HG03039 (cell line): ENCODE data around the gene GSTP1.
"Not testable (repeated sequence)": the region's sequence is repeated elsewhere in the genome, so short reads cannot be mapped to it uniquely, and the experiment has no call there.

Experiments used
- ATAC-seq: cut with Tn5 transposase; IDR thresholded peaks from one replicate; pipeline ENCODE4 v1.9.1; 2021; ENCODE audit warnings: mild to moderate bottlenecking, moderate library complexity; ENCODE audit not compliant: unreplicated experiment

The GSTP1 gene

GRCh38 chr11:67613313-67613959 is 29.8 kb downstream of the GSTP1 start:
- no peak for ATAC-seq

- ATAC-seq, result no peak
Observed at GRCh38 chr11:67613960-67614715, 30.5 kb downstream of the GSTP1 start.

GRCh38 chr11:67614730-67615714 is 31.4 kb downstream of the GSTP1 start:
- no peak for ATAC-seq

GRCh38 chr11:67615728-67616430 is 32.3 kb downstream of the GSTP1 start:
- no peak for ATAC-seq

DNA sequence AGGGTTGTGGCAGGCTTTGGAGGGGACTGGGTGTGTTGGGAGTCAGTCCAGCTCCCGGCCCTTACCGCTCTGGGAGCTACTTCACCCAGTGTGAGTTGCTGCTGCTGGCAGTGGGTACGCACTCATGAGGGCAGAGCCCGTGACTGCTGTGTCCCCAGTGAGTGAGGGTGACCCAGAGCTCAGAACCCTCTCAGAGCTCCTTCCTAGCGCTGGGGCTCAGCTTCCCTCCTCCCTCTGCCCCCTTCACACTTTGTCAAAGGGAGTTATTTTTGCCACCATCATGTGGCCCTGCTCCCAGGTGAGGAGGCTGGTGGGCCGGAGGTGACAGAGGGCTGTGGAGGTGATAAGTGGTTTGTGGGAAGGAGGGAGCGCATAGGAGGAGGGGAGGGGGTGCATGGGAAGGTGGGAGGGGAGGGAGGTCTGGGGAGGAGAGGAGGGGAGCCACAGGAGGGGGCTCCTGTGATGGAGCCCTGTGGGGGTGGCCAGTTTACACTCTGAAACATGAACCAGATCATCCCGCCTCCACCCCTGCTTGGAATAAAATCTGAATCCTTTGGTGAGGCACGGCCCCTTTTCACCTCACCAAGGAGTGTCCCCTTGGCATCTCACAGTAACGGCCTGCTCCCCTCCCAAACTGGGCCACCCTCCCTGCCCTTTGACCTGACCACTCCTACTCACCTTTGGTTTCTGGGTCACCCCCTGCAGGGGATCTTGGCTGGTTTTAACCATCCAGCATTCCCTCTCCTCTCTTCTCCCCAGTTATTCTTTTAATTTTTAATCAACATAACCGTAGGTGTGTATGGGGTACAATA is 33.0 kb downstream of the GSTP1 start:
- no peak for ATAC-seq

GRCh38 chr11:67617243-67617953 is 33.8 kb downstream of the GSTP1 start:
- ATAC-seq, result no peak

DNA sequence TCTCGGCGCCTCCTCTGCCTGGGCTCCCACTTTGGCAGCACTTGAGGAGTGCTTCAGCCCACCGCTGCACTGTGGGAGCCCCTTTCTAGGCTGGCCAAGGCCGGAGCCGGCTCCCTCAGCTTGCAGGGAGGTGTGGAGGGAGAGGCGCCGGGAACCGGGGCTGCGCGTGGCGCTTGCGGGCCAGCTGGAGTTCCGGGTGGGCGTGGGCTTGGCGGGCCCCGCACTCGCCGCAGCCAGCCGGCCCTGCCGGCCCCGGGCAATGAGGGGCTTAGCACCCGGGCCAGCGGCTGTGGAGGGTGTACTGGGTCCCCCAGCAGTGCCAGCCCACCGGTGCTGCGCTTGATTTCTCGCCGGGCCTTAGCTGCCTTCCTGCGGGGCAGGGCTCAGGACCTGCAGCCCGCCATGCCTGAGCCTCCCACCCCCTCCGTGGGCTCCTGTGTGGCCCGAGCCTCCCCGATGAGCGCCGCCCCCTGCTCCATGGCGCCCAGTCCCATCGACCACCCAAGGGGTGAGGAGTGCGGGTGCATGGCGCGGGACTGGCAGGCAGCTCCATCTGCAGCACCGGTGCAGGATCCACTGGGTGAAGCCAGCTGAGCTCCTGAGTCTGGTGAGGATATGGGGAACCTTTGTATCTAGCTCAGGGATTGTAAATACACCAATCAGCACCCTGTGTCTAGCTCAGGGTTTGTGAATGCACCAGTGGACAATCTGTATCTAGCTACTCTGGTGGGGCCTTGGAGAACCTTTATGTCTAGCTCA is 35.5 kb downstream of the GSTP1 start:
- not testable (repeated sequence) for ATAC-seq

GRCh38 chr11:67619683-67620618 is 36.3 kb downstream of the GSTP1 start:
- ATAC-seq, result not testable (repeated sequence)

- not testable (repeated sequence) for ATAC-seq
Observed at GRCh38 chr11:67620621-67621020, 37.0 kb downstream of the GSTP1 start.

- not testable (repeated sequence) for ATAC-seq
Observed at GRCh38 chr11:67621928-67622327, 38.3 kb downstream of the GSTP1 start.

DNA sequence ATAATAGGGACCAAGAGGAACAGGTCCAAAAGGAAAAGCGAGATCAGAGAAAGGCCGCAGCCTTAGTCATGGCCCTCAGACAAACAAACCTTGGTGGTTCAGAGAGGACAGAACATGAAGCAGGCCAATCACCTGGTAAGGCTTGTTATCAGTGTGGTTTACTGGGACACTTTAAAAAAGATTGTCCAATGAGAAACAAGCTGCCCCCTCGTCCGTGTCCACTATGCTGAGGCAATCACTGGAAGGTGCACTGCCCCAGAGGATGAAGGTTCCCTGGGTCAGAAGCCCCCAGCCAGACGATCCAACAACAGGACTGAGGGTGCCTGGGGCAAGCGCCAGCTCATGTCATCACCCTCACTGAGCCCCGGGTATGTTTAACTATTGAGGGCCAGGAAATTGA is 39.3 kb downstream of the GSTP1 start:
- not testable (repeated sequence) for ATAC-seq

GRCh38 chr11:67623795-67624194 is 40.2 kb downstream of the GSTP1 start:
- not testable (repeated sequence) for ATAC-seq

- ATAC-seq, result not testable (repeated sequence)
Observed at GRCh38 chr11:67626131-67626833, 42.7 kb downstream of the GSTP1 start.

GRCh38 chr11:67626970-67627369 is 43.4 kb downstream of the GSTP1 start:
- no peak for ATAC-seq

DNA sequence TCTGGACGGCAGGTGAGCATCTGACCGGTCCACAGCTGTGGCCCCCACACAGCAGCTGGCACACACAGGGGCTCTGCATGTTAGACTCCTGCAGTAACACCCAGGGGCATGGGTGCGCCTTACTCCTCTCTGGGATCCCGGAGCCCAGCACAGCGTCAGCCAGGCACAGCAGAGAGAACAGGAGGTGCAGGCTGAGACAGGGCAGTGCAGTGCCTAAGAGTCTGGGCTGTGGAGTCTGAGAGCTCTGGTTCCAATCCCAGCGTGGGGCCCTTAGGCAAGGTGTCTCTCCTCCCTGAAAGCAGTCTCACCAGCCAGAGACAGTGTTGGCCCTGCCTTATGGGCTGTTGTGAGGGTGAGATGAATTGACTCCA is 43.8 kb downstream of the GSTP1 start:
- ATAC-seq, result no peak

GRCh38 chr11:67627812-67628624 is 44.4 kb downstream of the GSTP1 start:
- no peak for ATAC-seq
